Stimulated activated naive CD8-positive, alpha-beta T cell treated with anti-CD3 and anti-CD28 coated beads, Interleukin-15, amount 100 ng/mL, for 72 hours (primary cell): ENCODE measurements around the gene CBR1.

ENCODE experiments used
- ATAC-seq: fragments of 150-1000 bp; cut with Tn5 transposase; 2 replicates; pipeline ENCODE4 v1.10.0; 2021; ENCODE audit warnings: mild to moderate bottlenecking, moderate library complexity
- DNase-seq, 2 donors: peaks; one replicate each; pipeline ENCODE4 v3.0.0; 2021 to 2022
- H3K27ac Mint-ChIP-seq, 2 donors: one replicate each; pipeline ENCODE4 v1.8.0; 2022; ENCODE audit warnings: mild to moderate bottlenecking in 2 of 2, mixed read lengths in 2 of 2, moderate library complexity in 2 of 2
- H3K27me3 Mint-ChIP-seq: one replicate; pipeline ENCODE4 v1.8.0; 2022; ENCODE audit warnings: mixed read lengths
- H3K4me1 Mint-ChIP-seq: one replicate; pipeline ENCODE4 v1.8.0; 2022; ENCODE audit warnings: mild to moderate bottlenecking, mixed read lengths
- H3K4me3 Mint-ChIP-seq, 2 donors: one replicate each; pipeline ENCODE4 v1.8.0; 2022; ENCODE audit warnings: mild to moderate bottlenecking in 2 of 2, mixed read lengths in 2 of 2, moderate library complexity in 1 of 2
- H3K9me3 Mint-ChIP-seq, 2 donors: one replicate each; pipeline ENCODE4 v1.8.0; 2022; ENCODE audit warnings: mixed read lengths in 2 of 2

The CBR1 gene

DNA sequence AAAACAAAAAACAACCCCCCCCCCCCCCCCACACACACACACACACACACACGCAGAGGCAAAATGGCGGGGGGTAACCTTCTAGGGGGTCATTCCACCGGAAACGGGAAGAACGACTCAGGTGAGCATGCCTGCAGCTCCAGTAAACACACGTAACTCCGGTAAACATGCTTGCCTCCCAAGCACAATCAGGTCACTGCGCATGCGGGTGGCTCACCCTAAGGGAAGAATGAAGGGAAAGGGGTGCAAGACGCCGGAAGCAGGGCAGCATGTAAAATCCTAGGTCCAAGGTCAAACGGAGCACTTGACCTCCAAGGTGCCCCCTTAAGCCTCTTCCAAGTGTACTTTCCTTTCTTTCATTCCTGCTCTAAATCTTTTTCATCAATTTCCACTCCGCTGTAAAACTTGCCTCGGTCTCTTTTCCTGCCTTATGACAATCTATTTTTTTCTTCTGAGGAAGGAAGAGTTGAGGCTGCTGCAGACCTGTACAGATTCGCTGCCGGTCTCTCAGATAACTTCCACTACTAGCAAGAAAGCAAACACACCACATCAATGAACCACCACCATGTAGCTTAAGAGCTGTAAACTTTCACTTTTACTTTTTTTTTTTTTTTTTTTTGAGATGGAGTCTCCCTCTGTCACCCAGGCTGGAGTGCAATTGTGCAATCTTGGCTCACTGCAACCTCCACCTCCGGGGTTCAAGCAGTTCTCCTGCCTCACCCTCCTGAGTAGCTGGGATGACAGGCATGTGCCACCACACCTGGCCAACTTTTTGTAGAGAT lies 44.0 kb downstream of the CBR1 start:
- DNase-seq: peak; percentile 35 to 69
- Mint-ChIP-seq H3K4me3 (peak overlapping the region; percentile 69 to 90), H3K27me3 (no peaks in the 10 kb centered on the region), H3K27ac (peak overlapping the region; percentile 89 to 98), H3K9me3 (no peaks in the 10 kb centered on the region), H3K4me1 (peaks cover 35% of the 10 kb centered on the region)
- peak; percentile 85 for ATAC-seq

DNA sequence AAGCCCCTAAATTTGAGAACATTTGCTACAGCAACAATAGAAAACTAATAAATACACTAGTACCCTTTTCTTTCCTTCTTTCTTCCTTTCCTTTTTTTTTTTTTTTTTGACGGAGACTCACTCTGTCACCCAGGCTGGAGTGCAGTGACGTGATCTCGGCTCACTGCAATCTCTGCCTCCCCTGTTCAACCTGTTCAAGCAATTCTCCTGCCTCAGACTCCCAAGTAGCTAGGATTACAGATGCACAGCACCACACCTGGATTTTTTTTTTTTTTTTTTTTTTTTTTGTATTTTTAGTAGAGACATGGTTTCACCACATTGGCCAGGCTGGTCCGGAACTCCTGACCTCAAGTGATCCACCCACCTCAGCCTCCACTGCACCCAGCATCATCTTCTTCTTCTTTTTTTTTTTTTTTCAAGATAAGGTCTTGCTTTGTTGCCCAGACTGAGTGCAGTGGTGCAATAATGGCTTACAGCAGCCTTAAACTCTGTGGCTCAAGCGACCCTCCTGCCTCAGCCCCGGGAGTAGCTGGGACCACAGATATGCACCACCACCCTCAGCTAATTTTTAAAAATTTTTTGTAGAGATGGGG lies 45.4 kb downstream of the CBR1 start:
- Mint-ChIP-seq H3K4me3 (peak overlapping the region in 1 of 2 donors; percentile 16), H3K27ac (peak overlapping the region in 1 of 2 donors; percentile 87), H3K27me3 (no peaks in the 10 kb centered on the region), H3K4me1 (peaks cover 36% of the 10 kb centered on the region), H3K9me3 (no peaks in the 10 kb centered on the region)
- ATAC-seq (no peak), DNase-seq (no peak)

DNA sequence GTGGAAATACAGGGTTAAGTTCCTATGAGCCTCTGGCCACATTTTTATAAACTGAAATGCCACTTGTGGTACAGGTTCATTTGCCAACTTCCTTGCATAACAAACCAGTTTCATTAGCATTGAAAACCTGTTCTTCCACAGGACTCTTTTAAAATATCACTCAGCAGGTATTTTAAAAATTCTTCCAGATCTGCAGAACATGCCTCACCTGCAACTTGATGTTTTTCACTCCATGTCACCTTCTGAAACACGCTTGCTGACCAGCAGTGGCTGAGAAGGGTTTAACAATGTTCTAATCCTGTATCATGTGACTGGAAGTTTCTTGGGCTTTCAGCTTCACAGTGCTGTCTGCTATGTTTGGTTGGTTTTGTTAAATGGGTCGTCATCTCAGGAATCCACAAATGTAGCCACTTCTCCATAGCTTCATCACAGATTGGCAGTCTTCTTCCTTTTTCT lies 47.5 kb downstream of the CBR1 start:
- ATAC-seq: no peak
- H3K27me3 Mint-ChIP-seq: no peaks in the 10 kb centered on the region
- no peak overlapping the region for H3K27ac Mint-ChIP-seq
- no peak for DNase-seq
- peaks cover 37% of the 10 kb centered on the region for H3K4me1 Mint-ChIP-seq
- H3K4me3 Mint-ChIP-seq: no peak overlapping the region
- no peaks in the 10 kb centered on the region for H3K9me3 Mint-ChIP-seq

DNA sequence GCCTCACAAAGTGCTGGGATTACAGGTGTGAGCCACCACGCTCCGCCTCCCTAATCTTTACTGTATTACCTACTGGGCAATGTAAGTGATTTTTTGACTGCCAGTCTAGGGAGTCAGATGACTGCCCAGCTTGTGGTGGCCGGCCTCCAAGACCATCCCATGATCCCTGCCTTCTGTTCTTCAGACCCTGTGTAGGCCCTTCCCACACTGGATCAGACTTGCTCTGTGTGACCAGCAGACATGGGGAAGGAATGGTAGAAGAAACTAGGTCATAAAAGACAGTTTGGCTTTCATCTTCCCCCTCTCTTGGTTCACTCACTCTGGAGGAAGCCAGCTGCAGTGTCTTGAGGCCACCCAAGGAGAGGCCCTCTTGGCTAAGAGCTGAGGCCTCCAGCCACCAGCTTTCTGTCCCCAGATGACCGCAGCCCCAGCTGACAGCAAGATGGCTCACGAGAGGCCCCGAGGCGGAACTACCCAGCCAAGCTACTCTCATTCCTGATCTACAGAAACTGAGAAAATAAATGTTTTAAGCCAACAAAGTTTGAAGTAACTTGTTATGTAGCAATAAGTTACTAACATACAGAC lies 50.6 kb downstream of the CBR1 start:
- ATAC-seq (no peak), DNase-seq (no peak)
- no peaks in the 10 kb centered on the region for H3K9me3 Mint-ChIP-seq
- H3K4me1 Mint-ChIP-seq: peaks cover 14% of the 10 kb centered on the region
- no peaks in the 10 kb centered on the region for H3K27me3 Mint-ChIP-seq
- no peak overlapping the region for H3K4me3 Mint-ChIP-seq
- peak overlapping the region in 1 of 2 donors; percentile 12 for H3K27ac Mint-ChIP-seq
